Panc1 (cell line): ENCODE data around the gene RETREG1.

Experiments used
- POLR2AphosphoS5 ChIP-seq: IDR thresholded peaks from 2 replicates; pipeline ENCODE4 v1.6.1; 2012; ENCODE audit warnings: mild to moderate bottlenecking, low read depth, low read length, moderate library complexity
- SIN3A ChIP-seq: IDR thresholded peaks from 2 replicates; pipeline ENCODE4 v1.6.1; 2012; ENCODE audit warnings: low read depth, mild to moderate bottlenecking, low read length, moderate library complexity, borderline replicate concordance; ENCODE audit not compliant: insufficient read depth
- TCF7L2 ChIP-seq: IDR thresholded peaks from 2 replicates; pipeline ENCODE4 v1.6.1; 2011; ENCODE audit warnings: mild to moderate bottlenecking, low read depth, low read length, inconsistent platforms
- TF ChIP-seq, protein P1 (sequence below): fragments of 450-650 bp; IDR thresholded peaks from 2 replicates; pipeline ENCODE4 v1.5.1; 2017; ENCODE audit warnings: mild to moderate bottlenecking

DNA sequence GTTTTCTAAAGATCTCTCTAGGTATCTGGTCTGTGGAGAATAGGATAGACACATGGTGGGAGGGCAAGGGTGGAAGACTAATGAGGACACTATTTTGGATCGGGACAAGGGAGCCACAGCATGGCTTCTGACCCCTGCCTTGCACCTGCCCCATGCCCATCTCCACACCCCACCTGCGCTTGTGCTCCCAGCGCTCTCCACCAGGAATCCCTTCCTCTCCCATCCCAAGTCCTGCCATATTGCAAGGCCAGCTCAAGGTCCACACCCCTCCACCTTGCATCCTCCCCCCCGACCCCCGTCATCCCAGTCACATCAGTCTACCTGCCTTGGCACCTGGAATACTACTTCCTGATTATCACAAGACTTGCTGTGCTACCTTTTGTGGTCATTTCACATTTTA is 44.2 kb upstream of the RETREG1 start:
- TF ChIP-seq, protein P1, sequence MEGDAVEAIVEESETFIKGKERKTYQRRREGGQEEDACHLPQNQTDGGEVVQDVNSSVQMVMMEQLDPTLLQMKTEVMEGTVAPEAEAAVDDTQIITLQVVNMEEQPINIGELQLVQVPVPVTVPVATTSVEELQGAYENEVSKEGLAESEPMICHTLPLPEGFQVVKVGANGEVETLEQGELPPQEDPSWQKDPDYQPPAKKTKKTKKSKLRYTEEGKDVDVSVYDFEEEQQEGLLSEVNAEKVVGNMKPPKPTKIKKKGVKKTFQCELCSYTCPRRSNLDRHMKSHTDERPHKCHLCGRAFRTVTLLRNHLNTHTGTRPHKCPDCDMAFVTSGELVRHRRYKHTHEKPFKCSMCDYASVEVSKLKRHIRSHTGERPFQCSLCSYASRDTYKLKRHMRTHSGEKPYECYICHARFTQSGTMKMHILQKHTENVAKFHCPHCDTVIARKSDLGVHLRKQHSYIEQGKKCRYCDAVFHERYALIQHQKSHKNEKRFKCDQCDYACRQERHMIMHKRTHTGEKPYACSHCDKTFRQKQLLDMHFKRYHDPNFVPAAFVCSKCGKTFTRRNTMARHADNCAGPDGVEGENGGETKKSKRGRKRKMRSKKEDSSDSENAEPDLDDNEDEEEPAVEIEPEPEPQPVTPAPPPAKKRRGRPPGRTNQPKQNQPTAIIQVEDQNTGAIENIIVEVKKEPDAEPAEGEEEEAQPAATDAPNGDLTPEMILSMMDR: no peak
- no peak for TF ChIP-seq POLR2AphosphoS5
- no peak for TF ChIP-seq TCF7L2
- TF ChIP-seq SIN3A: no peak
